Upper lobe of left lung (tissue), 4 donors: ENCODE results near the gene DUS1L.

Source experiments
- EP300 ChIP-seq, 4 donors: sonication (generic); formaldehyde crosslinking; IDR thresholded peaks; one replicate each; pipeline ENCODE4 v1.5.1; 2017; ENCODE audit warnings: antibody characterized with exemption in 4 of 4, control low read depth in 2 of 4
- POLR2AphosphoS5 ChIP-seq, 2 donors: sonication (generic); formaldehyde crosslinking; IDR thresholded peaks; one replicate each; pipeline ENCODE4 v1.5.1; 2017; ENCODE audit warnings: antibody characterized with exemption in 2 of 2
- TF ChIP-seq, protein P1 (sequence below), 6 experiments: fragments of 450-650 bp in 4 of 6; fragments of 200-600 bp in 2 of 6; sonication (generic) in 2 of 6; IDR thresholded peaks; one replicate each; pipeline ENCODE4 v1.5.1; 2016 to 2019; ENCODE audit warnings: antibody characterized with exemption in 6 of 6

DNA sequence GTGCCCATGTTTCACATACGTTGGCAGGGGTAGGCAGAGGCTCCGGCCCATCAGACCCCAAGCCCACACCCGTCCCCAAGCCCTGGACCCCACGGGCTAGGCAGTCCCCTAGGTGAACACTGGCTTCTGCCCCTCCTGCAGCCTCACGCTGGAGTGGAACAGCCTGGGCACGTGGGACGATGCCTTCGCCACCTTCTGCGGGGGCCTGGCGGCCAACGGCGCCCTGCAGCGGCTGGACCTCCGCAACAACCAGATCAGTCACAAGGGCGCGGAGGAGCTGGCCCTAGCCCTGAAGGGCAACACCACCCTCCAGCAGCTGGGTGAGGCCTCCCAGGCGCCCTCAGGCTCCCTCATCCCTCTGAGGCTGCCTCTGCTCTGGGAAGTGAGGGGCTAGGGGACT, 40.7 kb downstream of the DUS1L start:
- TF ChIP-seq, protein P1, sequence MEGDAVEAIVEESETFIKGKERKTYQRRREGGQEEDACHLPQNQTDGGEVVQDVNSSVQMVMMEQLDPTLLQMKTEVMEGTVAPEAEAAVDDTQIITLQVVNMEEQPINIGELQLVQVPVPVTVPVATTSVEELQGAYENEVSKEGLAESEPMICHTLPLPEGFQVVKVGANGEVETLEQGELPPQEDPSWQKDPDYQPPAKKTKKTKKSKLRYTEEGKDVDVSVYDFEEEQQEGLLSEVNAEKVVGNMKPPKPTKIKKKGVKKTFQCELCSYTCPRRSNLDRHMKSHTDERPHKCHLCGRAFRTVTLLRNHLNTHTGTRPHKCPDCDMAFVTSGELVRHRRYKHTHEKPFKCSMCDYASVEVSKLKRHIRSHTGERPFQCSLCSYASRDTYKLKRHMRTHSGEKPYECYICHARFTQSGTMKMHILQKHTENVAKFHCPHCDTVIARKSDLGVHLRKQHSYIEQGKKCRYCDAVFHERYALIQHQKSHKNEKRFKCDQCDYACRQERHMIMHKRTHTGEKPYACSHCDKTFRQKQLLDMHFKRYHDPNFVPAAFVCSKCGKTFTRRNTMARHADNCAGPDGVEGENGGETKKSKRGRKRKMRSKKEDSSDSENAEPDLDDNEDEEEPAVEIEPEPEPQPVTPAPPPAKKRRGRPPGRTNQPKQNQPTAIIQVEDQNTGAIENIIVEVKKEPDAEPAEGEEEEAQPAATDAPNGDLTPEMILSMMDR (IDR thresholded peaks at IDR 0.05) = no peak
- TF ChIP-seq POLR2AphosphoS5 (IDR thresholded peaks at IDR 0.05) (no peak), EP300 (IDR thresholded peaks at IDR 0.05) (no peak)
